Upper lobe of right lung (tissue), 1 donor: ENCODE data around the gene SAMMSON. TPM values are rescaled to one million over a fixed set of nuclear protein-coding genes. Genes with fewer than 3 reads are reported as not detected.

Source experiments
- ATAC-seq: fragments of 200-7000 bp; cut with Tn5 transposase; one replicate; pipeline ENCODE4 v1.9.1; 2020; ENCODE audit warnings: mild to moderate bottlenecking, moderate library complexity
- DNase-seq: peaks from one replicate; pipeline ENCODE4 v3.0.0-alpha.2; 2020
- H3K27ac ChIP-seq: fragments of 200-600 bp; one replicate; pipeline ENCODE4 v1.8.0; 2022
- H3K27me3 ChIP-seq: fragments of 200-600 bp; one replicate; pipeline ENCODE4 v1.8.0; 2022; ENCODE audit warnings: mild to moderate bottlenecking
- H3K36me3 ChIP-seq: fragments of 200-600 bp; one replicate; pipeline ENCODE4 v1.8.0; 2022
- H3K4me1 ChIP-seq: fragments of 200-600 bp; one replicate; pipeline ENCODE4 v1.8.0; 2022
- H3K4me3 ChIP-seq: fragments of 200-600 bp; one replicate; pipeline ENCODE4 v1.8.0; 2022; ENCODE audit warnings: mild to moderate bottlenecking
- H3K9me3 ChIP-seq: fragments of 200-600 bp; one replicate; pipeline ENCODE4 v1.8.0; 2022
- intact Hi-C: fragments of 100-400 bp; cut with DNase I; formaldehyde crosslinking; loops from one replicate; pipeline ENCODE4 v1.11.0; 2022
- total RNA-seq: library from RNA; stranded (reverse); fragmentation: NEBNext Ultra II Directional; extraction: Animal tissue kit (Norgen Biotek cat#: 25700); gene quantifications from one replicate; pipeline ENCODE4 v1.2.1, GENCODE V29; 2021
- TF ChIP-seq, protein P1 (sequence below): fragments of 200-600 bp; IDR thresholded peaks from one replicate; pipeline ENCODE4 v1.8.0; 2022; ENCODE audit warnings: antibody characterized with exemption
- donor health status: DM: no; HTN: yes; CAD: no; lungs with severe emphysema.

The SAMMSON gene
- total RNA-seq, 1 donor from 2014 or later: not detected

DNA sequence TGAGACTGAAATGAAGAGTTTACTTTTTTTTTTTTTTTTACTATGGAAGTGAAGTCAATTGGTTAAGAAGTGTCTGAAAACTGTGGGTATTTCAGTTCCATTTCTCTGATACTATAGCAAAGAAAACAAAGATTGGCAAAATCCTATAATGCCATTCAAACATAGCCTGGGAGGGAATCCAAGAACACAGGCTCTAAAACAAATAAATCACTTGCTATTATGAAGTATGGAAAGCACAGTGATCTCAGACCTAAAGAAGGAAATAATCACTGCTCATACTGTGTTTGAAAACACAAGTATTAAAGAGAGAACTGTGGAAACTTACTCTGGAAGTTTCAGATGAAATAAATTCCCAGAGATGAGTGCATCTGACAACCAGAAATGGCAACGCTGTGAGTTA is 12.0 kb downstream of the SAMMSON start:
- TF ChIP-seq, protein P1, sequence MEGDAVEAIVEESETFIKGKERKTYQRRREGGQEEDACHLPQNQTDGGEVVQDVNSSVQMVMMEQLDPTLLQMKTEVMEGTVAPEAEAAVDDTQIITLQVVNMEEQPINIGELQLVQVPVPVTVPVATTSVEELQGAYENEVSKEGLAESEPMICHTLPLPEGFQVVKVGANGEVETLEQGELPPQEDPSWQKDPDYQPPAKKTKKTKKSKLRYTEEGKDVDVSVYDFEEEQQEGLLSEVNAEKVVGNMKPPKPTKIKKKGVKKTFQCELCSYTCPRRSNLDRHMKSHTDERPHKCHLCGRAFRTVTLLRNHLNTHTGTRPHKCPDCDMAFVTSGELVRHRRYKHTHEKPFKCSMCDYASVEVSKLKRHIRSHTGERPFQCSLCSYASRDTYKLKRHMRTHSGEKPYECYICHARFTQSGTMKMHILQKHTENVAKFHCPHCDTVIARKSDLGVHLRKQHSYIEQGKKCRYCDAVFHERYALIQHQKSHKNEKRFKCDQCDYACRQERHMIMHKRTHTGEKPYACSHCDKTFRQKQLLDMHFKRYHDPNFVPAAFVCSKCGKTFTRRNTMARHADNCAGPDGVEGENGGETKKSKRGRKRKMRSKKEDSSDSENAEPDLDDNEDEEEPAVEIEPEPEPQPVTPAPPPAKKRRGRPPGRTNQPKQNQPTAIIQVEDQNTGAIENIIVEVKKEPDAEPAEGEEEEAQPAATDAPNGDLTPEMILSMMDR: no peak
- ATAC-seq (no peak), DNase-seq (no peak)
- Histone ChIP-seq H3K27ac (no peak overlapping the region), H3K27me3 (no peaks in the 10 kb centered on the region), H3K9me3 (no peaks in the 10 kb centered on the region), H3K4me1 (no peaks in the 10 kb centered on the region), H3K36me3 (no peaks in the 10 kb centered on the region), H3K4me3 (no peak overlapping the region)
- intact Hi-C loops: no loop called here

DNA sequence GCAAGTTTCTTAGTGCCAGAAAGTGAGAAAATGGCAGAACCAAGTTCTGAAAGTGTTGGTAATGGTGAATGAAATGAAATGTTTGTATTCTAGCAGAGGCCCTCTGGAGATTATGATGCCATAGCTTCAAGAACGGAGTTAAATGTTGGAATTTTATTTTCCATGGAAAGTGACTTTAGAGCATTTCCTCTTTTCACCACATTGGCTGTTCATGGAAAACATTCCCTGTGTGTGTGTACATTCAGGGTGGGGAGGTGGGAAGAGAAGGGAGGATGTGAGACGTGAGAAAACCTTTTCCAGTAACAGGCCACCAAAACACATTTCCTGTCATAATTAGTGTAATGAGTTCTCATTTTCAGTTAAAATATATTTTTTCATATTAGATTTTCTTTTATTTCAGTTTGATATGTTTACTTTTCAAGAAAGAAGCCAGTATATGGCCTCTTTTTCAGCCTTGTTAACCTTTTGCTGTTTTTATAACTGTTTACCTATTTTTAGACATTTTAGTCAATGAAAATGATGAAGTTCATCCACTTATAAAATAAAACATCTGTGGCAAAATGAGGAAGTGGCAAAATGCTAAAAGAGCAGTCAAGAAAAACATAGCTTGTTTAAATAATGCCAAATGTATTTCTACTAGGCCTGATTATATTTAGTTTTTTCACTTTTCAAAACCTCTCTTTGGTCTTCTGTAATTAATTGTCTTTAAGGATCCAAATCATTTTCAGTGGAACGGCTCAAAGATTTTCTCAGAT is 21.6 kb downstream of the SAMMSON start:
- Histone ChIP-seq H3K9me3 (no peaks in the 10 kb centered on the region), H3K4me3 (no peak overlapping the region), H3K27me3 (no peaks in the 10 kb centered on the region), H3K36me3 (no peaks in the 10 kb centered on the region), H3K27ac (no peak overlapping the region), H3K4me1 (no peaks in the 10 kb centered on the region)
- no peak for ATAC-seq
- intact Hi-C loops: no loop called here
- no peak for DNase-seq
- TF ChIP-seq, protein P1: no peak

DNA sequence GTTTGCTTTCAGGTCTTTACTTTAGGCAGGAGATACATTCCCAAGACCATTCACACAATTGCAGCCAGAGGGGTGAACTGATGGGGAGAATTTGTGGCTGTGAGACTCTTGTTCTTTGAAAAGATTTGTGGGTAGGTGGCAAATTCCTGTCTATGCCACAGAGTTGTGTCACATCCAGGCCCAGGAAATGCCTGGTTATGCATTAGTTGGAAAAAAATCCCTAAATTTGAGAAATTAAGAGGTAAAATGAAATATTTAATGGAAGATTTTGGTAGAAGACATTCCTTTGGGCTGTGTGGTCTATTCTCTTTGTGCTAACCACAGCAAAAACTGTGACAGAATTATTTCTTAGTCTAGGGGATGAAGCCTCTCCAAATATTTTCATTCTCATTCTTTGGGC is 28.8 kb downstream of the SAMMSON start:
- no peaks in the 10 kb centered on the region for H3K36me3 ChIP-seq
- TF ChIP-seq, protein P1: no peak
- no peaks in the 10 kb centered on the region for H3K9me3 ChIP-seq
- intact Hi-C loops: no loop called here
- H3K4me3 ChIP-seq: no peak overlapping the region
- no peak overlapping the region for H3K27ac ChIP-seq
- ATAC-seq (no peak), DNase-seq (no peak)
- no peaks in the 10 kb centered on the region for H3K27me3 ChIP-seq
- H3K4me1 ChIP-seq: no peaks in the 10 kb centered on the region

DNA sequence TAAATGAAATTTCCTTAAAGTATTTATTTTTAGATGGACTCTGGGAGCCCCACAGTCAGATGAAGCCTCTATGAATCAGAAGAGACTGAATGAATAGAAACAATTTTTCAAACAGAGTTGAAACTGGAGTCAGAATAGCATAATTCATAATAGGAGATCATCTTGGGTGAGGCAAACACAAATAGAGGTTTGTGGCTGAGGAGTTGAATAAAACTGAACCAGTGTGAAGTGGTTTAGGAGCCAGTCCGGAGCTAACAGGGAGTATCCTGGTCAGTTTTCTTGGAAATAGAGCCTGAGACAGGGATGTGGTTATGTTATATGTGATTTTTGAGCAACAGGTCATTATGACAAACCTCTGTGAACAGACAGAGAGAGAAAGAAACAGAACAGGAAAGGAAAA is 39.2 kb downstream of the SAMMSON start:
- no peak overlapping the region for H3K27ac ChIP-seq
- ATAC-seq: no peak
- DNase-seq: no peak
- H3K4me1 ChIP-seq: no peaks in the 10 kb centered on the region
- TF ChIP-seq, protein P1: no peak
- H3K9me3 ChIP-seq: no peaks in the 10 kb centered on the region
- intact Hi-C loops: no loop called here
- no peaks in the 10 kb centered on the region for H3K27me3 ChIP-seq
- no peak overlapping the region for H3K4me3 ChIP-seq
- no peaks in the 10 kb centered on the region for H3K36me3 ChIP-seq

DNA sequence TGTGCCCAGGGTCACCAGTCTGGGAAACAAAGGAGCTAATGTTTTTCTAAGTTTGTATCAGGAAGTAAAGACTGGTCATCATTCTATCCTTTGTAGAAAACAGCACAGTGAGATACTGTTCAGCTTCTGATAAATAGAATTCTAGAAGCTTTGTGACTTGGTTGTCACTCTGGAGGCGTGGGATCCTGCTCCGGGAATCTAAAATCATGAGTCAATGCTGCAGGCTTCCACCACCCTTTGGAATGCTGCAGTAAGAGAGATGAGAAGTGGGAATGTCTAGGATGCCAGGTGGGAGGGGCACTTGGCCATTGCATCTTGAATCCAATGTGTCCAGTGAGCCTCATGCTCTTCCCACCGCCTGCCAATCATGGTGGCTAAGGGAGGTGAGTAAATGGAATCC is 40.9 kb downstream of the SAMMSON start:
- no peak for DNase-seq

More for the DNA sequence above, 40.9 kb downstream of the SAMMSON start:
- no peaks in the 10 kb centered on the region for H3K36me3 ChIP-seq
- TF ChIP-seq, protein P1: no peak
- H3K4me3 ChIP-seq: no peak overlapping the region
- no peaks in the 10 kb centered on the region for H3K27me3 ChIP-seq
- no peak overlapping the region for H3K27ac ChIP-seq
- ATAC-seq: no peak
- intact Hi-C loops: no loop called here
- H3K4me1 ChIP-seq: no peaks in the 10 kb centered on the region
- no peaks in the 10 kb centered on the region for H3K9me3 ChIP-seq
